Liver (tissue), 3 donors: ENCODE measurements around the gene IL1RN.

ENCODE experiments used
- CTCF ChIP-seq: fragments of 150-350 bp; IDR thresholded peaks from 2 replicates; pipeline ENCODE4 v1.5.1; 2017; ENCODE audit warnings: improper control_type of control experiment, low read depth, low read length; ENCODE audit not compliant: missing input control
- FOXA1 ChIP-seq: IDR thresholded peaks from 2 replicates; pipeline ENCODE4 v1.6.1; 2016; ENCODE audit warnings: antibody characterized with exemption
- MAX ChIP-seq: IDR thresholded peaks from 2 replicates; pipeline ENCODE4 v1.6.1; 2016; ENCODE audit warnings: antibody characterized with exemption
- NR2F2 ChIP-seq: IDR thresholded peaks from 2 replicates; pipeline ENCODE4 v1.6.1; 2016; ENCODE audit warnings: antibody characterized with exemption
- REST ChIP-seq: IDR thresholded peaks from 2 replicates; pipeline ENCODE4 v1.6.1; 2016; ENCODE audit warnings: antibody characterized with exemption, mild to moderate bottlenecking
- SP1 ChIP-seq: IDR thresholded peaks from 2 replicates; pipeline ENCODE4 v1.6.1; 2018; ENCODE audit warnings: antibody characterized with exemption, mild to moderate bottlenecking
- TAF1 ChIP-seq: conservative IDR thresholded peaks from 2 replicates; pipeline ENCODE4 v1.6.1; 2016; ENCODE audit warnings: antibody characterized with exemption, mild to moderate bottlenecking
- donor health status: healthy.
- donor health status: healthy.

- no peak for TF ChIP-seq REST
- TF ChIP-seq MAX = no peak
- no peak for TF ChIP-seq NR2F2
- peak; percentile 9 for TF ChIP-seq FOXA1
- TF ChIP-seq CTCF = peak; percentile 49
- TF ChIP-seq TAF1 = no peak
- no peak for TF ChIP-seq SP1
These were observed 9.7 kb downstream of the IL1RN start for GRCh38 chr2:113136828-113137775.
